Stimulated activated CD8-positive, alpha-beta memory T cell treated with anti-CD3 and anti-CD28 coated beads, Interleukin-12 subunit alpha, Interleukin-12 subunit beta, amount 100 ng/mL, for 24 hours (primary cell): ENCODE results near the gene VAMP4.

Experiments
- DNase-seq: peaks from one replicate; pipeline ENCODE4 v3.0.0-alpha.2; 2020; ENCODE audit errors: extremely low read depth

The VAMP4 gene

DNA sequence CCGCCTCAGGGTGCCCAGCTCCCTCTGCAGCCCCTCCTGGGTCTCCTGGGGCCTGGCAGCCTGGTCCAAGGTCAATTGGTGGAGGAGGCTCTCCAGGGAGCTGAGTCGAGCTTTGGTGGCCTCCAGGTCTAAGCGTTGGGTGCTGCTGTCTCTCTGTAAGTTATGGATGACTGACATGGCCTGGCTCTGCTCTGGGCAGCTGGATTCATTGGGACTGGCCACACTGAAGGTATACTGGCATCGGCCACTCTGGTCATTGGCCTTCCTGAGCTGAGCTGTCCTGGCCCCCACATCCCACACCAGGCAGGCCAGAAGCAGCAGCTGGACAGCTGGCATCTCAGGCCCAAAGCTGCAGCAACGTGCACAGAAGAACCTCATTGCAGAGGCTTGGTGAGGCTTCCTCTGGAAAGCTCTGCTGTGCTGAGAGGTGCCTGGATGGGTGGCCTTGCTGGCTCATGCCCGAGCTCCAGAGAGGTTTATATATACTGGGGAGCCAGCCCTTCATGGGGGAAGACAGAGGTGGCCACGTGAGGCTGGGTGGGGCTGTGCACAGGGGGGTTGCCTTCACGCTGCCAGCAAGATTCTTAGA lies 89.5 kb downstream of the VAMP4 start, which contains the start of gene MYOC:
Gene MYOC (minus strand): TSS at position 455 of the 589 bp plus-strand sequence. CDS start 77 bp downstream, at position 378.
- DNase-seq, result no peak
